Measurements from ENCODE around the gene EXOSC10. TPM values are rescaled to one million over a fixed set of nuclear protein-coding genes. Genes with fewer than 3 reads are reported as not detected.

The EXOSC10 gene
- total RNA-seq, 1 experiment from 2014 or later = 57.7 TPM

GRCh38 chr1:11046625-11047365 is 52.9 kb downstream of the EXOSC10 start, which contains the start of gene MASP2:
TSS of gene MASP2 (minus strand) at chr1:11047239. CDS start at chr1:11047207, 32 bp downstream.
- H3K36me3 ChIP-seq (ENCODE audit: low read depth) = no peaks in the 10 kb centered on the region
- no peak for TF ChIP-seq EZH2 (IDR thresholded peaks at IDR 0.05; ENCODE audit: low read depth)
- no peak for TF ChIP-seq CTCF (conservative IDR thresholded peaks at IDR 0.05)
- H3K9me2 ChIP-seq (ENCODE audit: insufficient read depth) = no peaks in the 10 kb centered on the region
- H3K27ac ChIP-seq = no peak within 1 kb of the TSS
- ChIA-PET CTCF (no interaction called here), POLR2A (ENCODE audit: unreplicated experiment) (no interaction called here)
- no peaks in the 10 kb centered on the region for H4K20me1 ChIP-seq (ENCODE audit: insufficient read depth)
- no peaks in the 10 kb centered on the region for H3K9me3 ChIP-seq (ENCODE audit: insufficient read depth, low read depth)
- H3K79me2 ChIP-seq (ENCODE audit: low read depth) = no peaks in the 10 kb centered on the region
- no peaks in the 10 kb centered on the region for H3F3A ChIP-seq (ENCODE audit: insufficient read depth, low read depth)
- no peaks in the 10 kb centered on the region for H3K27me3 ChIP-seq (ENCODE audit: insufficient read depth, low read depth)
- intact Hi-C loops (cut with micrococcal nuclease; ENCODE audit: unreplicated experiment) = no loop called here
- no TSS peak for BruUV-seq (replicated peaks)
- H3K4me3 ChIP-seq = no peak within 1 kb of the TSS
- no peak within 1 kb of the TSS for H3K4me2 ChIP-seq
- DNase-seq = no peak
- no peak within 1 kb of the TSS for H2AFZ ChIP-seq
- no peaks in the 10 kb centered on the region for H3K4me1 ChIP-seq (replicated peaks; ENCODE audit: insufficient read depth)

DNA sequence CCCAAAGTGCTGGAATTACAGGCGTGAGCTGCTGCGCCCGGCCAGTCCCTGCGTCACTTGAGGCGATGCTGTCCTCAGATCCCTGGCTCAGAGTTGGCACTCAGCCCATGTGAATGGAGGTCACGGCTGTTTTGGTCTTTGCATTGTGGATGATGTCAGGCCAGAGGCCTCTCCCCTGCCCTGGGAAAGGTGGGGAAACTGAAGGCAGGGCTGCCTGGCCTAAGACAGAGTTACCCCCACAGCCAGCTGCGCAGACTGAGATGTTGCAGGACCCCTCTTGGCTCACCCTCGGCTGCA is 53.5 kb downstream of the EXOSC10 start:
- Histone ChIP-seq H2AFZ (no peak overlapping the region), H3K79me2 (ENCODE audit: low read depth) (no peaks in the 10 kb centered on the region), H3K9me2 (ENCODE audit: insufficient read depth) (no peaks in the 10 kb centered on the region), H3K4me2 (no peak overlapping the region), H3K9me3 (ENCODE audit: insufficient read depth, low read depth) (no peaks in the 10 kb centered on the region), H4K20me1 (ENCODE audit: insufficient read depth) (no peaks in the 10 kb centered on the region), H3K27ac (no peak overlapping the region), H3F3A (ENCODE audit: insufficient read depth, low read depth) (no peaks in the 10 kb centered on the region), H3K4me3 (no peak overlapping the region), H3K27me3 (ENCODE audit: insufficient read depth, low read depth) (no peaks in the 10 kb centered on the region), H3K36me3 (ENCODE audit: low read depth) (no peaks in the 10 kb centered on the region), H3K4me1 (replicated peaks; ENCODE audit: insufficient read depth) (no peaks in the 10 kb centered on the region)
- BruUV-seq (replicated peaks) = no TSS peak
- ChIA-PET CTCF (no interaction called here), POLR2A (ENCODE audit: unreplicated experiment) (no interaction called here)
- no peak for TF ChIP-seq EZH2 (IDR thresholded peaks at IDR 0.05; ENCODE audit: low read depth)
- TF ChIP-seq CTCF (conservative IDR thresholded peaks at IDR 0.05) = no peak
- intact Hi-C loops (cut with micrococcal nuclease; ENCODE audit: unreplicated experiment) = no loop called here
- DNase-seq = no peak

- H3K79me2 ChIP-seq (ENCODE audit: low read depth) = no peaks in the 10 kb centered on the region
- H2AFZ ChIP-seq = no peak overlapping the region
- no peaks in the 10 kb centered on the region for H3F3A ChIP-seq (ENCODE audit: insufficient read depth, low read depth)
- no peak overlapping the region for H3K27ac ChIP-seq
- TF ChIP-seq EZH2 (IDR thresholded peaks at IDR 0.05; ENCODE audit: low read depth) = no peak
- H3K9me2 ChIP-seq (ENCODE audit: insufficient read depth) = no peaks in the 10 kb centered on the region
- H4K20me1 ChIP-seq (ENCODE audit: insufficient read depth) = no peaks in the 10 kb centered on the region
- CTCF ChIA-PET = no interaction called here
- no peak overlapping the region for H3K4me3 ChIP-seq
- no peaks in the 10 kb centered on the region for H3K36me3 ChIP-seq (ENCODE audit: low read depth)
- no peaks in the 10 kb centered on the region for H3K27me3 ChIP-seq (ENCODE audit: insufficient read depth, low read depth)
- DNase-seq = no peak
- BruUV-seq (replicated peaks) = no TSS peak
- H3K9me3 ChIP-seq (ENCODE audit: insufficient read depth, low read depth) = no peaks in the 10 kb centered on the region
- H3K4me2 ChIP-seq = no peak overlapping the region
- POLR2A ChIA-PET (ENCODE audit: unreplicated experiment) = no interaction called here
- intact Hi-C loops (cut with micrococcal nuclease; ENCODE audit: unreplicated experiment) = no loop called here
- no peaks in the 10 kb centered on the region for H3K4me1 ChIP-seq (replicated peaks; ENCODE audit: insufficient read depth)
These were observed 54.0 kb downstream of the EXOSC10 start for GRCh38 chr1:11045428-11046269.

All from PC-9 (cell line).